HCT116 (cell line): ENCODE measurements around the gene AXDND1. TPM values are rescaled to one million over a fixed set of nuclear protein-coding genes. Genes with fewer than 3 reads are reported as not detected.

Experiments used
- ATAC-seq: fragments of 200-7000 bp; cut with Tn5 transposase; 2 replicates; pipeline ENCODE4 v1.9.1; 2020; ENCODE audit warnings: mild to moderate bottlenecking, moderate library complexity
- BruUV-seq: library from RNA; stranded (reverse); fragments of 400-500 nt; replicated peaks from 2 replicates; lab custom pipeline; 2021; lab: Mats Ljungman, UMichigan
- CTCF ChIA-PET: fragments of 300-600 bp; sonication (Branson Sonifier 250); formaldehyde crosslinking; loops from one replicate; lab custom pipeline; 2021; ENCODE audit warnings: antibody characterized with exemption; lab: Charles Lee
- POLR2A ChIA-PET: fragments of 300-600, 350-600 bp; sonication (Branson Sonifier 250); formaldehyde crosslinking; loops from one replicate; lab custom pipeline; 2021; ENCODE audit warnings: antibody characterized with exemption; lab: Charles Lee
- RAD21 ChIA-PET, 2 experiments: fragments of 300-600 bp; sonication (Branson Sonifier 250); formaldehyde crosslinking; loops; one replicate each; lab custom pipeline; 2023; ENCODE audit warnings: low total read pairs in 2 of 2; ENCODE audit not compliant: uncharacterized antibody in 2 of 2, unreplicated experiment in 2 of 2, low non-redundant PET in 1 of 2; lab: Charles Lee
- DNase-seq: peaks from one replicate; pipeline ENCODE4 v3.0.0-alpha.2; 2010; ENCODE audit warnings: low read depth, low spot score
- H2AFZ ChIP-seq: fragments of 200-600 bp; shearing (Covaris generic), sonication (generic); 2 replicates; pipeline ENCODE4 v1.6.1; 2017; ENCODE audit warnings: low read depth, mixed run types, mixed read lengths, antibody characterized with exemption, low read length; ENCODE audit not compliant: poor library complexity, severe bottlenecking
- H3K27ac ChIP-seq: 2 replicates; pipeline ENCODE4 v1.5.1; 2012; ENCODE audit warnings: low read depth, low read length
- H3K27me3 ChIP-seq: fragments of 200-600 bp; sonication (generic); 2 replicates; pipeline ENCODE4 v1.6.1; 2016; ENCODE audit warnings: mixed run types, low read length, mixed read lengths; ENCODE audit not compliant: insufficient read depth
- H3K36me3 ChIP-seq, 2 experiments: fragments of 200-500 bp in 1 of 2; fragments of 200-600 bp in 1 of 2; sonication (Bioruptor generic) in 1 of 2; sonication (generic) in 1 of 2; 2 replicates each; pipeline versions ENCODE4 v1.5.1 to v1.6.1; 2014 to 2016; ENCODE audit warnings: low read length in 2 of 2, inconsistent platforms in 1 of 2, mixed read lengths in 1 of 2, mixed run types in 1 of 2; ENCODE audit not compliant: insufficient read depth in 2 of 2, control insufficient read depth in 1 of 2
- H3K4me1 ChIP-seq, 2 experiments: fragments of 200-600 bp in 1 of 2; sonication (generic) in 1 of 2; 2 replicates each; pipeline versions ENCODE4 v1.5.1 to v1.6.1; 2012 to 2017; ENCODE audit warnings: low read length in 2 of 2, inconsistent platforms in 1 of 2, mild to moderate bottlenecking in 1 of 2, mixed read lengths in 1 of 2, mixed run types in 1 of 2, moderate library complexity in 1 of 2; ENCODE audit not compliant: insufficient read depth in 2 of 2, control insufficient read depth in 1 of 2
- H3K4me2 ChIP-seq: fragments of 200-600 bp; sonication (generic); 2 replicates; pipeline ENCODE4 v1.6.1; 2017; ENCODE audit warnings: mixed run types, low read length, mixed read lengths
- H3K4me3 ChIP-seq, 2 experiments: fragments of 200-600 bp in 1 of 2; sonication (generic) in 1 of 2; replicated peaks in 1 of 2; 2 replicates each; pipeline ENCODE4 v1.5.1; 2011 to 2016; ENCODE audit warnings: low read length in 2 of 2, control low read depth in 1 of 2, low read depth in 1 of 2, mild to moderate bottlenecking in 1 of 2, mixed read lengths in 1 of 2, mixed run types in 1 of 2
- H3K79me2 ChIP-seq: fragments of 200-600 bp; sonication (generic); 2 replicates; pipeline ENCODE4 v1.6.1; 2017; ENCODE audit warnings: mild to moderate bottlenecking, mixed run types, low read length, moderate library complexity, mixed read lengths; ENCODE audit not compliant: insufficient read depth
- H3K9ac ChIP-seq: fragments of 200-600 bp; sonication (generic); 2 replicates; pipeline ENCODE4 v1.6.1; 2016; ENCODE audit warnings: low read length, mixed read lengths
- H3K9me2 ChIP-seq: fragments of 200-600 bp; sonication (generic), shearing (Covaris generic); 2 replicates; pipeline ENCODE4 v1.6.1; 2017; ENCODE audit warnings: mixed run types, mild to moderate bottlenecking, moderate library complexity; ENCODE audit not compliant: insufficient read depth
- H3K9me3 ChIP-seq, 2 experiments: fragments of 200-500 bp in 1 of 2; fragments of 200-600 bp in 1 of 2; sonication (Bioruptor generic) in 1 of 2; sonication (generic) in 1 of 2; 2 replicates each; pipeline ENCODE4 v1.6.1; 2014 to 2017; ENCODE audit warnings: low read length in 2 of 2, mixed read lengths in 2 of 2, inconsistent platforms in 1 of 2, low read depth in 1 of 2, mild to moderate bottlenecking in 1 of 2, mixed run types in 1 of 2, moderate library complexity in 1 of 2; ENCODE audit not compliant: control insufficient read depth in 1 of 2, insufficient read depth in 1 of 2
- H4K20me1 ChIP-seq: fragments of 200-600 bp; sonication (generic), shearing (Covaris generic); 2 replicates; pipeline ENCODE4 v1.6.1; 2017; ENCODE audit warnings: mixed run types, mild to moderate bottlenecking, moderate library complexity; ENCODE audit not compliant: insufficient read depth
- CBX3 ChIP-seq: IDR thresholded peaks from 2 replicates; pipeline ENCODE4 v1.6.1; 2012; ENCODE audit warnings: low read depth
- EZH2 ChIP-seq: fragments of 200-600 bp; sonication (generic); IDR thresholded peaks from 2 replicates; pipeline ENCODE4 v1.6.1; 2017; ENCODE audit warnings: antibody characterized with exemption, mixed run types
- EZH2phosphoT487 ChIP-seq: fragments of 200-600 bp; IDR thresholded peaks from 2 replicates; pipeline ENCODE4 v1.6.1; 2018; ENCODE audit warnings: antibody characterized with exemption, borderline replicate concordance
- JUND ChIP-seq: IDR thresholded peaks from 2 replicates; pipeline ENCODE4 v1.6.1; 2012
- MAX ChIP-seq: IDR thresholded peaks from 2 replicates; pipeline ENCODE4 v1.6.1; 2012
- POLR2AphosphoS5 ChIP-seq: IDR thresholded peaks from 2 replicates; pipeline ENCODE4 v1.6.1; 2011; ENCODE audit warnings: mild to moderate bottlenecking, low read depth, low read length, moderate library complexity
- RAD21 ChIP-seq: IDR thresholded peaks from 2 replicates; pipeline ENCODE4 v1.6.1; 2012; ENCODE audit warnings: low read depth, mild to moderate bottlenecking
- SP1 ChIP-seq: IDR thresholded peaks from 2 replicates; pipeline ENCODE4 v1.6.1; 2012; ENCODE audit warnings: low read depth
- TCF7L2 ChIP-seq: IDR thresholded peaks from 2 replicates; pipeline ENCODE4 v1.7.0; 2011; ENCODE audit warnings: borderline replicate concordance, inconsistent platforms; ENCODE audit not compliant: insufficient read depth, insufficient read length; ENCODE audit errors: extremely low read depth
- YY1 ChIP-seq: IDR thresholded peaks from 2 replicates; pipeline ENCODE4 v1.6.1; 2011; ENCODE audit warnings: low read length, low read depth, moderate library complexity, mild to moderate bottlenecking; ENCODE audit not compliant: insufficient replicate concordance; ENCODE audit errors: extremely low read depth
- intact Hi-C: fragments of 100-400 bp; cut with micrococcal nuclease; formaldehyde crosslinking; loops from 2 replicates; pipeline ENCODE4 v1.10.0; 2022
- total RNA-seq: library from RNA; stranded (reverse); gene quantifications from one replicate; pipeline ENCODE4 v1.2.1, GENCODE V29; 2021; ENCODE audit not compliant: unreplicated experiment
- TF ChIP-seq, protein P1 (sequence below): IDR thresholded peaks from 2 replicates; pipeline ENCODE4 v1.6.1; 2012

Gene AXDND1
- total RNA-seq, 1 experiment from 2014 or later = 2.3 TPM

DNA sequence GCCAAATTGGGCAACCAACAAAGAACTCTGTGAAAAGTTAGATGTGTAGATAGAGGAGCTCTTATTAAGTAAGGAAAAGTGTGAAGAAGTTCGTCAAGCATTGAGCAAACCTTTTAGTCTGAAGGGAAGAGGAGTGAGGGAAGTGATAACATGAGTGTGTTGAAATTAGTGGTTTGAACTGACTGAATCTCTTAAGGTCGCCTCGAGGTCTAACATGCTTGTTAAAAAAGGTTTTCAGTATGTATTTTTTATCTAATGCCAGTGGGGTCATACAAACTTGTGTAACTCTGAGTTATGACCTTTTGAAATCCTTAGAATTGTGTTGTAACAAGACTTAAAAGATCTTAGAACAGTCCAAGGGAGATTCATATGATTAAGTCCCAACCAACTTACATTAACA is 38.1 kb upstream of the AXDND1 start:
- no peak overlapping the region for H3K9ac ChIP-seq
- no peaks in the 10 kb centered on the region for H3K79me2 ChIP-seq
- H3K27ac ChIP-seq = no peak overlapping the region
- ChIA-PET CTCF (no interaction called here), RAD21 (no interaction called here), POLR2A (no interaction called here)
- BruUV-seq = no TSS peak
- no peaks in the 10 kb centered on the region for H3K9me2 ChIP-seq
- no peaks in the 10 kb centered on the region for H3K27me3 ChIP-seq
- no peaks in the 10 kb centered on the region for H3K36me3 ChIP-seq
- DNase-seq (no peak), ATAC-seq (no peak)
- H3K4me2 ChIP-seq = no peak overlapping the region
- no peak for TF ChIP-seq YY1
- TF ChIP-seq JUND = no peak
- no peak for TF ChIP-seq EZH2phosphoT487
- no peak for TF ChIP-seq SP1
- no peak for TF ChIP-seq EZH2
- no peak for TF ChIP-seq TCF7L2
- TF ChIP-seq, protein P1, sequence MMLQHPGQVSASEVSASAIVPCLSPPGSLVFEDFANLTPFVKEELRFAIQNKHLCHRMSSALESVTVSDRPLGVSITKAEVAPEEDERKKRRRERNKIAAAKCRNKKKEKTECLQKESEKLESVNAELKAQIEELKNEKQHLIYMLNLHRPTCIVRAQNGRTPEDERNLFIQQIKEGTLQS = no peak
- TF ChIP-seq CBX3 = no peak
- no peak for TF ChIP-seq RAD21
- TF ChIP-seq POLR2AphosphoS5 = no peak
- intact Hi-C loops = no loop called here
- no peaks in the 10 kb centered on the region for H4K20me1 ChIP-seq
- no peaks in the 10 kb centered on the region; a peak in 1 of 4 replicates for H3K9me3 ChIP-seq
- no peak overlapping the region for H3K4me3 ChIP-seq
- no peaks in the 10 kb centered on the region for H3K4me1 ChIP-seq
- no peak overlapping the region for H2AFZ ChIP-seq

DNA sequence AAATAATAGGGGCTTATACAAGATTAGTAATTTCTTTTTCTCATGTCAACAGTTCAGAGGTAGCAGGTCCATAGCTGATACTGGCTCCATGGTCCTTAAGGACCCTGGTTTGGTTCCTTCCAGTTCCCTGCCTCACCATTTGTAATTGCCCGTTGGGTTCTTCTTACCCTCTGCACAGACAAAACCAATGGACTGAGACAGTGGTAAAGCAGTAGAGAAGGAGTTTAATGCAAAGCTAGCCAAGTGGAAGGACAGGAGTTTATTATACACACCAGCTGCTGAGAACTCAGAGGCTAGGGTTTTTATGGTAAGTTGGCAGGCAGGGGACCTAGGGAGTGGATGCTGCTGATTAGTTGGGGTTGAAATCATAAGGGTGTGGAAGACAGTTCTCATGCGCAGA is 35.9 kb upstream of the AXDND1 start:
- POLR2A ChIA-PET = no interaction called here
- no peak overlapping the region for H3K4me2 ChIP-seq
- no peaks in the 10 kb centered on the region for H3K79me2 ChIP-seq
- H3K9ac ChIP-seq = no peak overlapping the region
- H3K27ac ChIP-seq = no peak overlapping the region
- no peaks in the 10 kb centered on the region; a peak in 1 of 4 replicates for H3K9me3 ChIP-seq
- CTCF ChIA-PET = no interaction called here
- H3K27me3 ChIP-seq = no peaks in the 10 kb centered on the region
- no peak for ATAC-seq
- RAD21 ChIA-PET = no interaction called here
- no peak for TF ChIP-seq MAX
- TF ChIP-seq CBX3 = peak; percentile 71; the same call in 1 of the 2 replicates
- H3K36me3 ChIP-seq = no peaks in the 10 kb centered on the region
- no peaks in the 10 kb centered on the region for H3K9me2 ChIP-seq
- no TSS peak for BruUV-seq
- intact Hi-C loops = no loop called here
- DNase-seq = no peak
- H2AFZ ChIP-seq = no peak overlapping the region
- no peaks in the 10 kb centered on the region for H3K4me1 ChIP-seq
- H3K4me3 ChIP-seq = no peak overlapping the region
- no peaks in the 10 kb centered on the region for H4K20me1 ChIP-seq
